CD4-positive, CD25-positive, alpha-beta regulatory T cell (primary cell): Measurements from ENCODE around the gene MAD2L1. TPM values are rescaled to one million over a fixed set of nuclear protein-coding genes. Genes with fewer than 3 reads are reported as not detected.
"Not testable (repeated sequence)": the region's sequence is repeated elsewhere in the genome, so short reads cannot be mapped to it uniquely, and the experiment has no call there.

Experiments used
- ATAC-seq, 2 donors: fragments of 150-1000 bp; cut with Tn5 transposase; one replicate each; pipeline ENCODE4 v1.10.0; 2021; ENCODE audit warnings: low read depth in 2 of 2, moderate number of reproducible peaks in 2 of 2, moderate library complexity in 1 of 2
- DNase-seq, 3 donors: peaks; one replicate each; pipeline versions ENCODE4 v3.0.0 to v3.0.0-alpha.2; 2012 to 2022; ENCODE audit warnings: mixed read lengths in 1 of 3
- H3K27ac ChIP-seq: one replicate; pipeline ENCODE4 v1.7.0; 2013; ENCODE audit warnings: mild to moderate bottlenecking, low read length; ENCODE audit not compliant: insufficient read depth, poor library complexity, severe bottlenecking
- H3K27me3 ChIP-seq: one replicate; pipeline ENCODE4 v1.7.0; 2013; ENCODE audit warnings: low read length; ENCODE audit not compliant: control insufficient read depth, insufficient read depth
- H3K36me3 ChIP-seq: one replicate; pipeline ENCODE4 v1.7.0; 2013; ENCODE audit warnings: mild to moderate bottlenecking, low read length, moderate library complexity; ENCODE audit not compliant: control insufficient read depth, insufficient read depth
- H3K4me1 ChIP-seq: 2 replicates; pipeline ENCODE4 v1.7.0; 2013; ENCODE audit warnings: mild to moderate bottlenecking, low read length; ENCODE audit not compliant: insufficient read depth, control insufficient read depth, poor library complexity, severe bottlenecking
- H3K4me3 ChIP-seq: one replicate; pipeline ENCODE4 v1.7.0; 2013; ENCODE audit warnings: low read depth, mild to moderate bottlenecking, low read length, moderate library complexity
- H3K9me3 ChIP-seq, 2 experiments: 1 replicate in 1 of 2; 2 replicates in 1 of 2; pipeline ENCODE4 v1.7.0; 2013; ENCODE audit warnings: low read length in 2 of 2, mild to moderate bottlenecking in 1 of 2, moderate library complexity in 1 of 2; ENCODE audit not compliant: control insufficient read depth in 2 of 2
- H3K27ac Mint-ChIP-seq, 3 donors: one replicate each; pipeline ENCODE4 v1.8.0; 2020 to 2022; ENCODE audit warnings: mild to moderate bottlenecking in 3 of 3, mixed read lengths in 3 of 3, moderate library complexity in 2 of 3
- H3K27me3 Mint-ChIP-seq: one replicate; pipeline ENCODE4 v1.8.0; 2022; ENCODE audit warnings: mild to moderate bottlenecking, mixed read lengths
- H3K36me3 Mint-ChIP-seq: one replicate; pipeline ENCODE4 v1.8.0; 2020; ENCODE audit warnings: mixed read lengths
- H3K4me1 Mint-ChIP-seq, 4 donors: one replicate each; pipeline ENCODE4 v1.8.0; 2020 to 2022; ENCODE audit warnings: mixed read lengths in 4 of 4, mild to moderate bottlenecking in 1 of 4
- H3K4me3 Mint-ChIP-seq, 4 donors: one replicate each; pipeline ENCODE4 v1.8.0; 2020 to 2022; ENCODE audit warnings: mild to moderate bottlenecking in 4 of 4, mixed read lengths in 4 of 4, moderate library complexity in 3 of 4
- H3K9me3 Mint-ChIP-seq, 7 donors: one replicate each; pipeline ENCODE4 v1.8.0; 2020 to 2022; ENCODE audit warnings: mixed read lengths in 7 of 7, mild to moderate bottlenecking in 3 of 7, moderate library complexity in 2 of 7
- polyA plus RNA-seq, 4 donors: library from polyadenylated mRNA; unstranded; fragments of 300-500 nt; fragmentation: Illumina TruSeq; gene quantifications; one replicate each; pipeline ENCODE4 v1.2.3, GENCODE V29; 2021
- total RNA-seq: library from RNA; stranded (reverse); gene quantifications from one replicate; pipeline ENCODE4 v1.2.3, GENCODE V29; 2022

The MAD2L1 gene
- total and polyA plus RNA-seq, 5 donors from 2014 or later: 6.3 to 16.5 (median 15.5) TPM

GRCh38 chr4:120071192-120071795 is 4.6 kb upstream of the MAD2L1 start:
- Histone ChIP-seq H3K36me3 (no peaks in the 10 kb centered on the region), H3K9me3 (no peaks in the 10 kb centered on the region), H3K27me3 (peaks cover 1% of the 10 kb centered on the region), H3K4me1 (peaks cover 17% of the 10 kb centered on the region), H3K27ac (no peak overlapping the region), H3K4me3 (peak overlapping the region; percentile 9)
- Mint-ChIP-seq H3K27me3 (no peaks in the 10 kb centered on the region), H3K4me1 (peaks cover 19 to 39% (median 27%) of the 10 kb centered on the region in 4 donors), H3K9me3 (no peaks in the 10 kb centered on the region), H3K4me3 (no peak overlapping the region), H3K27ac (no peak overlapping the region), H3K36me3 (peaks cover 3% of the 10 kb centered on the region)
- DNase-seq (peak; percentile 49 to 68 (median 53)), ATAC-seq (no peak)

- peaks cover 19 to 50% (median 29%) of the 10 kb centered on the region in 4 donors for H3K4me1 Mint-ChIP-seq
- Histone ChIP-seq H3K27me3 (peaks cover 1% of the 10 kb centered on the region), H3K36me3 (no peaks in the 10 kb centered on the region), H3K9me3 (no peaks in the 10 kb centered on the region), H3K27ac (no peak overlapping the region), H3K4me1 (peaks cover 28% of the 10 kb centered on the region), H3K4me3 (no peak overlapping the region)
- peak overlapping the region in 1 of 4 donors; percentile 26 for H3K4me3 Mint-ChIP-seq
- ATAC-seq: no peak
- no peak for DNase-seq
- no peaks in the 10 kb centered on the region for H3K36me3 Mint-ChIP-seq
- H3K9me3 Mint-ChIP-seq: no peaks in the 10 kb centered on the region
- H3K27ac Mint-ChIP-seq: no peak overlapping the region
- no peaks in the 10 kb centered on the region for H3K27me3 Mint-ChIP-seq
Measured at GRCh38 chr4:120070196-120070595, 3.5 kb upstream of the MAD2L1 start.

- no peaks in the 10 kb centered on the region for H3K9me3 Mint-ChIP-seq
- DNase-seq: peak in 1 of 3 donors; percentile 88
Measured at GRCh38 chr4:120065974-120066516, 603 bp downstream of the MAD2L1 start.

GRCh38 chr4:120064887-120065286 is 1.8 kb downstream of the MAD2L1 start:
- DNase-seq (no peak), ATAC-seq (no peak)
- Histone ChIP-seq H3K27ac (peak overlapping the region; percentile 96), H3K27me3 (no peaks in the 10 kb centered on the region), H3K9me3 (no peaks in the 10 kb centered on the region), H3K4me1 (peaks cover 34% of the 10 kb centered on the region), H3K4me3 (peak overlapping the region; percentile 81), H3K36me3 (peaks cover 3% of the 10 kb centered on the region)
- H3K27ac Mint-ChIP-seq: peak overlapping the region in 2 of 3 donors; percentile 47 to 80
- H3K4me3 Mint-ChIP-seq: peak overlapping the region in 2 of 4 donors; percentile 36 to 98
- no peaks in the 10 kb centered on the region for H3K9me3 Mint-ChIP-seq
- H3K27me3 Mint-ChIP-seq: no peaks in the 10 kb centered on the region
- peaks cover 8% of the 10 kb centered on the region for H3K36me3 Mint-ChIP-seq
- H3K4me1 Mint-ChIP-seq: peaks cover 40 to 75% (median 51%) of the 10 kb centered on the region in 4 donors

More at GRCh38 chr4:120065974-120066516, 603 bp downstream of the MAD2L1 start:
- Mint-ChIP-seq H3K4me1 (peaks cover 40 to 79% (median 50%) of the 10 kb centered on the region in 4 donors), H3K27me3 (no peaks in the 10 kb centered on the region), H3K4me3 (peak overlapping the region; percentile 91 to 98 (median 94)), H3K36me3 (peaks cover 4% of the 10 kb centered on the region), H3K27ac (peak overlapping the region; percentile 97 to 100 (median 98))
- Histone ChIP-seq H3K27ac (peak overlapping the region; percentile 96), H3K36me3 (no peaks in the 10 kb centered on the region), H3K4me1 (peaks cover 34% of the 10 kb centered on the region), H3K27me3 (no peaks in the 10 kb centered on the region), H3K4me3 (peak overlapping the region; percentile 81), H3K9me3 (no peaks in the 10 kb centered on the region)
- peak in 1 of 2 donors; percentile 32 for ATAC-seq

GRCh38 chr4:120063711-120064110 is 2.9 kb downstream of the MAD2L1 start:
- H3K27me3 Mint-ChIP-seq, H3K27ac ChIP-seq, ATAC-seq, H3K4me3 ChIP-seq, H3K9me3 Mint-ChIP-seq, H3K36me3 ChIP-seq, H3K9me3 ChIP-seq, H3K27me3 ChIP-seq, DNase-seq: not testable (repeated sequence)
- peaks cover 16% of the 10 kb centered on the region for H3K36me3 Mint-ChIP-seq
- peaks cover 34% of the 10 kb centered on the region for H3K4me1 ChIP-seq
- peaks cover 35 to 68% (median 53%) of the 10 kb centered on the region in 4 donors for H3K4me1 Mint-ChIP-seq
- H3K27ac Mint-ChIP-seq: peak overlapping the region; percentile 78 to 95 (median 80)
- H3K4me3 Mint-ChIP-seq: peak overlapping the region in 2 of 4 donors; percentile 34 to 68

- DNase-seq: no peak
- Mint-ChIP-seq H3K36me3 (peaks cover 16% of the 10 kb centered on the region), H3K27ac (peak overlapping the region; percentile 66 to 95 (median 78)), H3K27me3 (no peaks in the 10 kb centered on the region), H3K9me3 (no peaks in the 10 kb centered on the region), H3K4me1 (peaks cover 30 to 61% (median 45%) of the 10 kb centered on the region in 4 donors), H3K4me3 (peak overlapping the region; percentile 3 to 68 (median 22))
- peaks cover 3% of the 10 kb centered on the region for H3K36me3 ChIP-seq
- no peaks in the 10 kb centered on the region for H3K27me3 ChIP-seq
- no peaks in the 10 kb centered on the region for H3K9me3 ChIP-seq
- ATAC-seq: no peak
- no peak overlapping the region for H3K27ac ChIP-seq
- peaks cover 26% of the 10 kb centered on the region for H3K4me1 ChIP-seq
- peak overlapping the region; percentile 3 for H3K4me3 ChIP-seq
Measured at GRCh38 chr4:120062663-120063195, 3.9 kb downstream of the MAD2L1 start.

- H3K4me3 ChIP-seq: no peak overlapping the region
- peaks cover 16% of the 10 kb centered on the region for H3K36me3 Mint-ChIP-seq
- no peaks in the 10 kb centered on the region for H3K9me3 Mint-ChIP-seq
- H3K4me1 Mint-ChIP-seq: peaks cover 16 to 43% (median 26%) of the 10 kb centered on the region in 4 donors
- H3K27me3 ChIP-seq: no peaks in the 10 kb centered on the region
- H3K4me1 ChIP-seq: peaks cover 2% of the 10 kb centered on the region
- no peak for ATAC-seq
- H3K27ac ChIP-seq: no peak overlapping the region
- no peaks in the 10 kb centered on the region for H3K27me3 Mint-ChIP-seq
- no peak for DNase-seq
- H3K9me3 ChIP-seq: no peaks in the 10 kb centered on the region
- H3K27ac Mint-ChIP-seq: no peak overlapping the region
- H3K4me3 Mint-ChIP-seq: no peak overlapping the region
- H3K36me3 ChIP-seq: peaks cover 3% of the 10 kb centered on the region
Measured at GRCh38 chr4:120059036-120059435, 7.6 kb downstream of the MAD2L1 start.
